Measurements from ENCODE around the gene TMEM158. TPM values are rescaled to one million over a fixed set of nuclear protein-coding genes. Genes with fewer than 3 reads are reported as not detected.

TMEM158 gene
- total RNA-seq, 2 experiments from 2014 or later: not detected

DNA sequence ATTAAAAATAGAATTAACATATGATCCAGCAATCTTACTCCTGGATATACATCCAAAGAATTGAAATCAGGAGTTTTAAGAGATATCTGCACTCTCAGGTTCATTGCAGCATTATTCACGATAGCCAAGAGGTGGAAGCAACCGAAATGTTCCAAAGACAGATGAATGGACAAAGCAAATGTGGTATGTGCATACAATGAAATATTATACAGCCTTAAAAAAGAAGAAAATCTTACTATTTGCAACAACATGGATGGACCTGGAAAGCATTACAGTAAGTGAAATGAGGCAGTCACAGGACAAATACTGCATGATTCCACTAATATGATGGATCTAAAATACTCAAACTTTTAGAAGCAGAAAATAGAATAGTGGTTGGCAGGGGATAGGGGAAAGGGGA lies 9.3 kb upstream of the TMEM158 start:
- POLR2A ChIA-PET: no interaction called here

DNA sequence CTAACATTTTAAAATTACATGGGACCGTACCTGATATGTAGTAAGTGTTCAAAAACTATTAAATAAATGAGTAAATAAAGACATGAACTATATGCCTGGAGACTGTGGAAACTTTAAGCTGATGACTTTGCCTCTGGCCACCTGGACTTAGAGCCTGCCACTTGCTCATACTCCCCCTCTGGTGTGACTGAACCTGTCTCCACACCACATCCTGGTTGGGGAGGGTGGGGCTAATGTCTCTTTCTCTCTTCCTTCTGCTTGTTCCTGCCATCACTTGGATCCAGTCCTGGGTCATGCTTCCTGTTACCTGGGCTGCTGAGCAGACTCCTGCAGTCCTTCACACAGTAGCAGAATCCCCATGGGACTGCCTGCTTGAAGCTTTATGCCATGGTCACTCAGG lies 8.2 kb upstream of the TMEM158 start:
- ChIA-PET CTCF (no interaction called here), POLR2A (no interaction called here)

More for the DNA sequence above, 9.3 kb upstream of the TMEM158 start:
- CTCF ChIA-PET: no interaction called here

DNA sequence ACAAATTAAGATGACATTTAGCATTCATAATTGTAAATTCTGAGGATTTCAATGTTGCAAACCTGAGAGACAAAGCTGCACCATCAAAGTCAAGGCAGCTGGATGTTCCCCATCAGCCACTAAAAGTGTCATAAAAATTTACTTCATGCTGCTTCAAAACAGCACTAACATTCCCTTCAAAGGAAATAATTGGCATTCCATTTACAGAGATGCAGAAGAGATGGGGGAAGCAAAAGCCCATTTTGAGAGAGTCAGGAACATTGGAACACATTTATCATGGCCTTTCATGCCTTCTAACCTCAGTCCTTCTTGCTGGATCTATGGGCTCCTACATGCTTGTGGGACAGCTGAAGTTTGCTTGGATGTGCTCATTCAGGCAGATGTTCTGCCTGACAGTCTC lies 6.4 kb upstream of the TMEM158 start:
- CTCF ChIA-PET: no interaction called here
- POLR2A ChIA-PET: no interaction called here

DNA sequence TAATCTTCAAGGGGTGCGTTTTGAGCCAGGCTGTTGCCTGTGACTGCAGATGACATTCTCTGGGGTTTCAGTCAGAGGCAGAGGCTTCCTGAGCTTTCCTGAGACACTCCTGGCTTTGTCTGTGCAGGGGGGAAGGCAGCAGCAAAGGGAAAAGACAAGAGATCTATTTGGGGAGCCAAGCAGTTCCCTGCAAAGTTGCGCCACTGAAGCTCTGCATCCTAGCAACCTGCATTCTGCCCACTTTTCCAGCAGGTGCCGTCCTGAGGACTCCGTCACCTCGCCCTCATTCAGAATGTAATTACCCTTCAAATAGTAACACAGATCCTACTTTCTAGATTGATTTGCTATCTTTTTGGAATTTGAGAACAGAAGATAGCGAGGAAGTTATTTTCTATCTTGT lies 1.9 kb upstream of the TMEM158 start:
- CTCF ChIA-PET: no interaction called here

DNA sequence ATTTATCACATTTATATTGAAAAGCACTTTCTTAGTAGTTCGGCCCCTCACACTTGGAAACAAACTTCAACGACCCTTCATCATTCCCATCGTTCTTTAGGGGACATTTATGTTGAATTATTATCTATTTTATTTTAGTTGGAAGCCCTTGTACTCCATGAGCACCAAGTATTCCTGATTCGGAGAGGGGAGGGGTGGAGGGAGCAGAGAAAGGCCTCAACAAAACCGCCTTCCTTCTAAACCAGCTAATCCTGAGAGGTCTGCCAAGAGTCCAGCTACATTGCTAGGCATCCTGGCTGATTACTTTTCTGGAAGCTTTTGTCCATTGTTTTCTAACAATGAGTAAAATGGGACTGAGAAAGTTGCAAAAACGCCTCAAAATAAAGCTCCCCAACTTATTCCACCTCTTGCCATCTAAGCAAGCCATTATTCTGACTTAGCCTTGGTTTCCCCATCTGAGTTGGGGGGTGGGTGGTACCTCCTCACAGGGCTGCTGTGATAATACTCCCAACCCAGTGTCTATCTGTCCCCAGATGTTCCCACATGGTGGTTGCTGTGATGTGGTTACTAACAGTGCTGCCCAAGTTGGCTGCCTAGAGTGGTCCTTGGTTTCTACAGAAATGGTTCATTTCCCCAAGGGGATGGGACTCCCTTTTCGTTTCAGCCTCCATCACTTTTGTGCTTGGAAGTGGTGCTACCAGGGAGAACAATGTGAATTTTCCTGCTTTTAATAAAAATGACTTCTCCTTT lies 1.2 kb upstream of the TMEM158 start:
- ChIA-PET POLR2A (no interaction called here), CTCF (interaction anchor here (0.5 to 1.4 kb wide), 3 partner anchors 187 to 400 kb away, joined by 3 to 4 read pairs (median 4); no protein-coding TSS in a partner anchor)

More for the DNA sequence above, 1.9 kb upstream of the TMEM158 start:
- POLR2A ChIA-PET: no interaction called here

DNA sequence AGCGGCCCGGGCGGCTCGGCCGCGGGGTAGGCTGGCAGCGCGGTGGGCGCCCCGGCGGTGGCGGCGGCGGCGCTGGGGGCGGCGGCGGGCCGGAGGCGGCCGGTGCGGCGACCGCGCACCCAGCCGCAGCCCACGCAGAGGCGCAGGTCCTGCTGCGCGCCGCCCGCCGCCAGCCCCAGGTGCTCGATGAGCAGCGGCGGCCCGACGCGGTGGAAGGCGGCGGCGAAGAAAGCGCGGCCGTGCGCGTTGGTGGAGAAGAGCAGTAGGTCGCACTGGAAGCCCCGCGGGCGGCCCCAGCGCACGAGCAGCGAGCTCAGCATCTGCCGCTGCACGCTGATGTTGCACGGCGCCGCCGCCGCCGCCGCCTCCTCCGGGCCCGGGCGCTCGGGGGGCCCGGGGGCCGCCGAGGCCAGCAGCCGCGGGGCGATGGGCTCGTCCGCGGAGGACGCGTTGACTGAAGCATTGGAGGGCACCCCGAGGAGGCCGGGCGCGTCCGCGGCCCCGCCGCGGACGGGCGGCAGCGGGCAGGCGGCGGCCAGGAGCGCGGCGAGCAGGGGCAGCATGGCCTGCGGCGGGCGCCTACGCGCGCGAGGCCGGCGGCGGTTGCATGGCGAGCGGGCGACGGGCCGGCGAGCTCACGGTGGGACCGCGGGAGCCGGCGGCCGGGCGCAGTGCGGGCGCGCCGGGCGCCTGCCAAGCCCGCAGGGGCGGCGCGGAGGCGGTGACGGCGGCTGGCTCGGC lies 452 bp downstream of the TMEM158 start:
- CTCF ChIA-PET: interaction anchor here (1.2 to 1.4 kb wide), 2 partner anchors 185 to 186 kb away, joined by 3 to 4 read pairs; no protein-coding TSS in a partner anchor
- POLR2A ChIA-PET: no interaction called here

DNA sequence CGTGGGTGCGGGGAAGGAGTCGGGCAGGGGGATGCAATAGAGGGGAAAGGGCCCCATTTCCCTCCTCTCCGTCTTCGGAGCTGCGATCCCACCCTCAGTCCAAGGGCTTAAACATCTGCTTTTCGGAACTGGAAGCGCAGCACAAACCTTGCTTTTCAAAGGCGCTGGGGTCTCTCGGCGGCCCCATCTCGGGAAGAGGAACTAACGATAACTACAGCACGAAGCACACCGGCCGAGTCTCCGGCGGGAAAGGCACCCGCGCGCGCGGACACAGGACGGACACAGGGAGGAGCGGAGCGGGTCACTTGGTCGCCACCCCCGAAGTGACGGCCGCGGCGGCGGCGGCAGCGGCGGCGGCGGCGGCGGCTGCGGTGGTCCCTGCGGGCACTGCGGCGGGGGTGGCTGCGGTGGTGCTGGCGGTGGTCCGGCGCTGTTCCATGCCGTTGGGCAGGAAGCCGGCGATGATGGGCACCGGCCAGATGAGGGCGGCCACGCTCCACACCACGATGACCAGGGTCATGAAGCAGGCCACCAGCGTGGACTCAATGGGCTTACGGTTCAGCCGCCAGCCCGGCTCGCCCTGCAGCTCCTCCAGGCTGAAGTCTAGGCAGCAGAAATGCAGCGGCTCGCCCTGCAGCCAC lies 1.1 kb downstream of the TMEM158 start:
- CTCF ChIA-PET: no interaction called here
- POLR2A ChIA-PET: no interaction called here

DNA sequence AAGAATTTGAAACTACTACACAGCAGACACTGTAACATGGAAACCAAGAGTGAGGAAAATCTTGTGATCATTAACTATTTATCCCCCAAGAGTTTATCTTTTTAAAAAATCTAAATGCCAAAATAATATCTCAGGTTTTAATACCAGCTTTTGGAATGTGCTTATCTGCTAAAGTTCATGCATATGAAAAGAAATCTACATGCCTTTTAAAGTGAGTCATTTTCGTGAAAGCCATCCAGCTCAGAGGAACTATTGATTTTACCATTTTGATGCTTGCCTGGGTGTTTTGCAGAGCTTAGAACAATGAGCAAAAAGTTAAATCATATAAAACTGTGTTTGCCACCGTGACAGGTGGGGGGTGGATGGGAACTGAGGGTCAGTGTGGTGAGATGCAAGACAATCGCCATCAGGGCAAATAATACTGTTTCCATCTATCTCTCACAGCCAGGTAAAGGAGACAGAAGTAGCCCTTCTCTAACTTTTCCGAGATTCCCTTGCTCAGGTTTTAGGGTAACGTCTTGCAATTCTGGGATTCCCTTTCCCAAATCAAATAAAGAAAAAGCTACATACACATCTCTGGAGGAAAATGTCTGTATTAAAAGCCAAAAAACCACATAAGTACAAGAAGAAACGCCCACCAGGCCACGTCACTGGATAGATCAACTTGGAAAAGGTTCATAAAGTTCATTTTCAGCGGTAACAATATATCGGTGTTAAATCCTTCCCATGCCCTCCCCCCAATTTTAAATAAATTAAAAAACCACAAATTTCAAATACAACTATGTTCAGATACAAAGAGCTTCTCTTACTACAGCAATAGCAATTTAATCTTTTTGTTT lies 2.0 kb downstream of the TMEM158 start:
- ChIA-PET CTCF (no interaction called here), POLR2A (no interaction called here)

DNA sequence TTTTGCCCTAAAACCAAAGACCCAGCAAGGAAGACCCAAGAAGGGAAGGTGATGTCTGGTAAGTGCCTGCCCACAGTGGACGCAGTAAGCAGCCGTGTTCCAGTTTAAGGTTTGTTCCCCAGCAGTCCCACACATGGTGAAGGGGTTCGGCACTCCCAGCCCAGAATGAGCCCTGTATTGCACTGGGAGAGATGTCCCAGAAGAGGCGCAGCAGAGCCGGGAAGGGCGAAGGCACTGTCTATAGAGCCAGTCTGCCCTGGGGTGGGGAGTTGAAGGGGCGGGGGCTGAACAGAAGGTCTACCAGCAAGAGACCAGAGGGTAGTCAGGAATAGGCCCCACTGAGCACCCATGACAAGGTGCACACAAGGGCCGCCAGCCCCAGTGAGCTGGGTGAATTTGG lies 6.4 kb downstream of the TMEM158 start:
- ChIA-PET CTCF (interaction anchor here (0.8 kb wide), 1 partner anchor 179 kb away, joined by 3 read pairs; no protein-coding TSS in a partner anchor), POLR2A (no interaction called here)

DNA sequence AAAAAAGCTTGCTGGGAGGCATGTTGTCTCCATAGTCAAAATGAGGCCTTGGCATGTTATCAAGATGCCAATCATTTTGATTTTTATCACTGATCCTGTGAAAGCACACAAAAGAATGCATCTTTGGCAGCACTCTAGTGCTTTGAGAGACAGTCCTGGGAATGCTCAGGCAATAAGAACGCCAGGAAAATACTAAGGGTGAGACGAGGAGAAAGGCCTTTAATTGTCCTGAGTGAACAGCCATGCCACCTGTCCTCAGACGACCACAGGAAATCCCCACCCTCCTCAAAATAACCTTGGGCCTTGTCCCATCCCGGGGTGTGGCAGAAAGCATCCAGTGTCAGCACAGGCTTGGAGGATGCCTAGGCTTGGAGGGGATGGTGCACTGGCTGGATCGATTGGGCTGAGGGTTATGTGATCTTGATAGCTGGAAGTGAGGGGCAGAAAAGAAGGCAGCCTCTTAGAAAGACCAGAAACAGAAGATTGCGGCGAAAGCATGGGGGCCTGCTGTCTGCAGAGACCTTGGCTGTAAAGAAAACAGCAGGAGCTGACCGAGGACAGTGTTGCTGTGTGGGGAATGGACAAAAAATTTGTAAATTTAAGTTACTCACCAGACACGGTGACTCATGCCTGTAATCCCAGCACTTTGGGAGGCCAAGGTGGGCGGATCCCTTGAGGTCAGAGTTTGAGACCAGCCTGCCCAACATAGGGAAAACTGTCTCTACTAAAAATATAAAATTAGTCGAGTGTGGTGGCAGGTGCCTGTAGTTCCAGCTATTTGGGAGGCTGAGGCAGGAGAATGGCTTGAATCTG lies 7.3 kb downstream of the TMEM158 start:
- ChIA-PET CTCF (no interaction called here), POLR2A (no interaction called here)

DNA sequence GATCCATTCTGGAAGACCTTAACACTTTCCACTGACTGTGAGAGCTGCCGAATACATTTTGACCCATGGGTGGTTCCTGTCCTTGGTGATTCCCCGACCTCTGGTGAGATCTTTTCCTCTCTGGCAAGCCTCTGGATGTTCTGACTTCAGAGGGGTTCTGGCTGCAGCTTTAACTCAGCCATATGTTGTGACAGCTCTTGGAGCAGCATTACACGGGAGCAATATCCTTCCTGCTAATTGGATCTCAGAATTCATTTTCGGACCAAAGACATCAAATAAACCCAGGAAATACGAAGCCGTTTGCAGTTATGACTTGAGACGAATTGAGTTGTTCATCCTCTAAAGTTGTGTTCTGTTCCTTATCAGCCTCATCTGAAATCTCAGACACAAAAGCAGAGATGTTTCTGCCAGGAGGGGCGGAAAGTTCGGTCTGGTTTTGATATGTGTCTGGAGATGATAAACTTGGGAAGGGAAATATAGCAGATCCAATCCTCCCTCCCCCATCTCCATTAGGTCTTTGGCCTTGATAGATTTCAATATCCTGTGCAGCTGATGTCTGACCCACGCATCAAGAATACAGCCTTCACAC lies 10.0 kb downstream of the TMEM158 start:
- CTCF ChIA-PET: interaction anchor here (0.9 kb wide), 1 partner anchor 176 kb away, joined by 3 read pairs; no protein-coding TSS in a partner anchor
- POLR2A ChIA-PET: interaction anchor here (0.5 kb wide), 1 partner anchor 60 kb away, joined by 4 read pairs; no protein-coding TSS in a partner anchor

DNA sequence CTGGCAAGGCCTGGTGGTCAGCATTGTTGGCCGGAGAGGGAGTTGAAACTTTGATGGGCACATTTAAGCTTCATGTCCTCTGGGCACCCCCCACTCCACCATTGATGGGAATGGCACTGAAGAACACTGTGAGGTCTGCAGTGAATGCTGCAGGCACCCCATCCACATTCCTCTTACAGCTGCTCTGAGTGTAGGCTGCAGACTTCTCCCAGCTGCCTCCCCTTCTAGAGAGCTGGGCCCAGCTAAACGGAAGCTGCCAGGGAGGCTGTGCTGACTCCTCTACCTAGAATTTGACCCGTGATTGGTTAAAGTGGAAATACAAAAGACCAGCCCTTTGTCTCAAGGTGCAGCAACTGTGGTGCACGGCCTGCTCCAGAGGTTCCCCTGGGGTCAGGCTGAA lies 10.6 kb downstream of the TMEM158 start:
- ChIA-PET POLR2A (interaction anchor here (0.5 kb wide), 1 partner anchor 60 kb away, joined by 4 read pairs; no protein-coding TSS in a partner anchor), CTCF (interaction anchor here (0.9 kb wide), 1 partner anchor 175 kb away, joined by 3 read pairs; no protein-coding TSS in a partner anchor)

DNA sequence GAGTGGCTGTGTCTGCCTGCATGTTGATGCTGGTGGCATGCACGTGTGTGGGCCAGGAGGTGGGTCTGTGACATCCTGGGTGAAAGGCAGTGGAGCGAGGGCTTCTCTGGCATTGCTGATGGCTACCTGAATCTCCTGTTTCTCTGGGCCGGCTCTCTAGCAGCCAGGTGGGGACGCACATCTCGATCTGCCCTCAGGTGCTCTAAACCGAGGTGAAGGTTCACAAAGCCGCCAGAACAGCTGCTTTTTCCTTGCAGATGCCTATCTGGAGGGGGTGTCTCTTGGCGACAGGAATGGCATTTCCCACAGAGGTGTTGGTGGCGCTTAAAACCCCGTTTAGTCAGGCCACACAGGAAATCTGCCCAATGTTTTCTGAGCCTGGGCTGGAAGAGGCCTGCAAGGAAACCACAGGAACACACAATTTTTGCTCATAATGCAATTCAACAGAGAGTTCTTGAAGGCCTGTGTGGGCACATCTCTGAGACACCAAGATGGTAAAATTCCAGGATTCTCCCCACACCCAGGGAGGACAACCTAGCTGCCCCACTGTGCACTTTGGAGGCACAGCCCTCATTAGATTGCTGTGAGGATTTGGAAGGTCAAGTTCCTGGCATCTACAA lies 11.9 kb downstream of the TMEM158 start:
- ChIA-PET POLR2A (no interaction called here), CTCF (no interaction called here)

DNA sequence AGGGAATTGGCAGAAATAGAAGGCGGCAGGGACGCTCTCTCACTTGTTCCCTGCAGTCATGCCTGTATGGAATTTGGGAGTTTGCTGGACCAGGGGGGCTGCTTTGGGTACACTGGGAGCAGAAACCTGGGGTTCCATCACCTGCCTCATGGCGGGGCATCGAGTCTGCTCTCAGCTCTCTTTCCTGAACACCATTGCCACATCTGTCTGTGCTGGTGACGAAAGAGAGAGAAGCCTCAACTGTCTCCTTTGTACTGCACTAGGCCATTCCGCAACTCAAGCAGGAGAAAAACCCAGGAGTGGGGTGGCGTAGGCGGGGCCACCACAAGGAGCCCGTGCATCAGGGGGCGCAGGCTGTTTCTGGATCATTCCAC lies 14.0 kb downstream of the TMEM158 start:
- ChIA-PET POLR2A (no interaction called here), CTCF (interaction anchor here (5.2 kb wide), 1 partner anchor 175 kb away, joined by 28 read pairs; no protein-coding TSS in a partner anchor)

DNA sequence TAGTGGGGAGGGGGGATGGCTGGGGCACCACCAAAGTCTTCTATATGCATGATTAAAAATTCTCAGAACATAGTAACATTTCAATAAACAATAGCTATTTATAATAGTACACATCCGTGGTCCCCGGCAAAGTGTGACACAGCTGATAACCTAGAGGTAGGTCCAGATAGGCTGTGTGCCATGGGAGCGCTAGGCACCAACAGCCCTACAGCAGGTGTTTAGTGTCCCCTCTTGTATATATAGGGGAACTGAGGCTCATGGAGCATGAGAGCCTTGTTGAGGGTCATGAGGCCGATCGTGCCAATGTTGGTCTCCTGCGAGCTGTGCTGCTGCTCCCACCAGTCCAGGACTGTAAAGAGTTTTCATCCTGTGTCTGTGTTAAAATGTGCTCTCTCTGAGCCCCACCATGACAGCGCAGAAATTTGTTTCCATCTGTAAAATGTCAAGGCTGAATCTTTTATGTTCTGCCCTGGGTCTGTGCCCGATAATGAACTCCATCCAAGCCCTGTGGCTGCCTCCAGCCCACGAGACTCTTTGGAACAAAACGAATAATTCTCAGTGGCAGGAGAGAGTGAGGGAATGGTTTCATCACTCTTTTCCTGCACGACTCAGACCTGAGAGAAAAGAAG lies 14.5 kb downstream of the TMEM158 start:
- ChIA-PET POLR2A (no interaction called here), CTCF (interaction anchor here (1.0 to 5.2 kb wide), 3 partner anchors 11 to 174 kb away, joined by 3 to 31 read pairs (median 28); no protein-coding TSS in a partner anchor)

DNA sequence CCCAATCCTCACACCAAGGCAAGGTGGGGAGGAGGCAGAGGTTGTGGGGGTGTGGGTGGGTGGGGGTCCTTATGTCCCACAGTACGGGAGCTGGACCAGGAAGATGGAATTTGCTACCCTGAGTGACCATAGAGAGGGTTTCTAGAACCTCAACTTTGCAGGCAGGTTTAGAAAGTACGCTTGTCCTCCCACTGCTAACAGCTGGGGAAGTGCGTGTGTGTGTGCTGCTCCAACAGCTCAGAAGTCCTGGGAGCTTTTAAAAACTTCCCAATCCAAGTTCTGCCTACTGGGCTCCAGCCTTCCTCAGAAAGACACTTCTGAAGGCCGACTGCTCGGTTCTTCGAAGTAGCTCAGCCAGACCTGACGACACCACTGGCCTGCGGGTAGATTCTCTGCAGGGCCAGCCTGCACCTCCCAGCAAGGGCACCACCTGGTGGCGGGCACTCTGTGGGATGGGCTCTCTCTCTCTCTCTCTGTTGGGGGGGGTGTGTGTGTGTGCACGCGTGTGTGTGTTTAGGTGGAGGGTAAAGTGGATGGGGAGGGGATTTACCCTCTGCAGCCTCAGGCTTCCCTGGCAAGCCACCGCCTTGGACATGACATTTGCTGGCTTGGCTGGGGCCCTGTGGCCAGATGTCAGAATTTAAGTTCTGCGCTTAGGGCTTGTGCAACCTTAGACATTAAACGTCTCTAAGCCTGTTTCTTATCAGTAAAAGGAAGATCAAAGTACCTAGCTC lies 15.6 kb downstream of the TMEM158 start:
- POLR2A ChIA-PET: interaction anchor here (0.7 kb wide), 1 partner anchor 170 kb away, joined by 4 read pairs; no protein-coding TSS in a partner anchor
- CTCF ChIA-PET: interaction anchor here (0.7 to 5.2 kb wide), 10 partner anchors 11 to 273 kb away, joined by 3 to 31 read pairs (median 4); no protein-coding TSS in a partner anchor
